HG02588 (cell line): ENCODE results near the gene EIF4G3.
"Not testable (repeated sequence)": the region's sequence is repeated elsewhere in the genome, so short reads cannot be mapped to it uniquely, and the experiment has no call there.

Source experiments
- ATAC-seq: cut with Tn5 transposase; IDR thresholded peaks from one replicate; pipeline ENCODE4 v1.9.1; 2021; ENCODE audit warnings: mild to moderate bottlenecking, moderate library complexity; ENCODE audit not compliant: unreplicated experiment

Gene EIF4G3

DNA sequence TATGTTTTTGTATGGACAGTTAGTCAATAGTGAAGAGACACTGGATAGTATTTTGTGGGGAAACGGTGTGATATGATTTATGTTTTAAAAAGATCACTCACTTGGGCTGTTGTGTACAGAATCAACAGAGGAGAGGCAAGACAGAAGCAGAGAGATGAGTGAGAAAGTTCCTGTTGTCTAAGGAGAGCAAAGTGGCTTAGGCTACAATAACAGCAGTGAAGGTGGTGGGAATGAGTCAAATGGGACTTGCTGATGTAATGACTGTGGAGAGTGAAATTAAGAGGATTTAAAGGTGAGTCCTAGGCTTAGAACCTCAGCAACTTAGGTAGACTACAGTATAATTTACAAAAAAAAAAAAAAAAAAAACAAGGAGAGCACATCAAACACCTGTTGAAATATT lies 220.4 kb downstream of the EIF4G3 start:
- no peak for ATAC-seq

DNA sequence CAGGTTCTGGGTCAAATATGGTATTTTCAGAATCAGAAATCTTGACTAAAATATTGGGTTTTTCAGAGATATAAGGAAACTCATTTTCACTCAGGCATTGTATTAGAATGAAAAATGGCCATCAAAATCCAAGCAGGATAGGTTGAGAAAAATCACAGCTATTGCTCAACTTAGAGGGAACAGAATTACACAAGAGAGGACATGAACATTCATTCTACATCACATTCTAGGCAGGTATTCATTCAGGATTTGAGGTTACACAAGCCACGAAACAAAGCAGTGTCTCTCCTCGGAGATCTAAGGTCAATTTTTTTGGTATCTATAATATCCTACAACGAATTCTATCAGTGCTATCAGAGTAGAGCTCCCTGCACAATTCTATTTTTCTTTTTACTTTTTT lies 226.0 kb downstream of the EIF4G3 start:
- no peak for ATAC-seq

DNA sequence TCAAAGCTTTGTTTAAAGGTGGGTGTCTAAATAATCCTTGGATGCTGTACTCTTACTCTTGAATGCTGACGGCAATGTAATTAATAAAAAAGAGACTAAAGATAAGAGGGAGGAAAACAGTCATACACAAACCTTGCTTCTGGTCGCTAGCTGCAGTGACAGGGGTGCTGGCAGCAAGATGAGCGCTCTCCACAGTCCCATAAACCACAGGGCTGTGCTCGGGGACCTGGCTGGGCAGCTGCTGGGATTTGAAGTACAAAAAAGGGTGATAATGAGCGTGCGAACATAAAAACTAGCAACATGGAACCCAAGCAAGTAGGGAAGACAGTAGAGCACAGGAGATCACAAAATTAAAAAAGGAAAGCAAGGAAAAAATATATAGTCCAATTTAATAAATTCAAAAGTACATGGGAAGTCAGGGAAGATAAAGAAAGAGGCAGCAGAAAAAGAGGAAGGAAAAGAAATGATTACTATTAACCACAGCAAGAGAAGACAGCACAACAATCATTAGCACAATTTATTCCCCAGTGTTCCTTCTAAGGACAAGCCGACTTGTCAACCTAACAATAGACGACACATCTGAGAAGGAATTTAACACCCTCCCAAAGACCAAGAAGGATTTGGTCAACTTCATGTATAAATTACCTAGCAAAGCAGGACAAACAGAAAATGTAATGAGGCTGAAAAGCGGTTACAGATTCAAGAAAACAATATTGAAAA lies 226.7 kb downstream of the EIF4G3 start:
- no peak for ATAC-seq

DNA sequence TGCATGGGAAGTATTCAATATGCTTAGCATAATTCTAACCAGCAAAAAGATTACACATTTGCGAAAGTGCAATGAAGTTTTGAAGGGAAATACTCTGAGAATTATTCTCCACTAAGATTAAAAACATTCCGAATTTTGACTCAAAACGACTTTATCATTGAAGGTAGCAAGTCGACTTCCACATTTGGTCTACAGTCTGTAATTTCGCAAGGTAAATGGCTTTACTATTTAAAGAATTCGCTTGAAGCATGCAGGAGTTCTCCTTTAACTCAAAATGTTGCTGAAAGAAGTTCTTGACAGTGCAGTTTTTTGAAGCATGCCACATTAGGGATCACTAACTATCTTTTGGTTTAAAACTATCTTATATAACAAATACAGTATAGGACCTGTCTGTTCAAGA lies 228.6 kb downstream of the EIF4G3 start:
- ATAC-seq, result no peak

DNA sequence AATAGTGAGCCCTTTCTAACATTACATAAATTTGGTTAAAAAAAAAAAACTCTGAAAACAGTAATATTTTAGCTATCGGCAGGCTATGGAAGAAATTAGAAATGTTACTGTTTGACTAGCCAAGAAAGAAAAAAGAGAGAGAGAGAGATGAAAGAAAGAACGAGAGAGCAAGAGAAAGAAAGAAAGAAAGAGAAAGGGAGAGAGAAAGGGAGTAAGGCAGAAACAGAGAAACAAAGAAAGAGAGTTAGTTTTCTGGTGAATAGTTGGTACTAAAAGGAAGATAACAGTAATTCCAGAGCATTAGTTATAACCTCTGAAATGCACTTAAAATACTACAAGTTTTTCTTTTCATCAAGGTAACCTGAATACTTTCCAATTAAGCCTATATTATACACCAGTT lies 229.3 kb downstream of the EIF4G3 start:
- no peak for ATAC-seq

DNA sequence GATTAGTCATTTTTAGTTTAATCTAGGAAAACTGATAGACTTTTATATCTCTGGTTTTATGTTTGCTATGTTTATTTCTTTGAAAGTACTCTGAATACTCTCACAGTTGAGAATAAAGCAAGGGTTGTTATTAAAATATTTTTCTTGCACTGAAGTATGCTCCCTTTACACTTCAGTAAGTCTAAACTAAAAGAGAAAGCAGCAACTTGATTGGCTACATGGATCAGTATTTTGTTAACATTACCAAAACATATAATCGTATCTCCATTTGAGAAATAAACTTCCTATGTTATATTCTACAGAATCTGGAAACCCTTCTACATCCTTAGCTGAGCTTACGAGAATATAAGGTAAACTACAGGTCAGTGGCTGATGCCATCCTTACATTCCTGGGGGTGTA lies 240.1 kb downstream of the EIF4G3 start:
- no peak for ATAC-seq

DNA sequence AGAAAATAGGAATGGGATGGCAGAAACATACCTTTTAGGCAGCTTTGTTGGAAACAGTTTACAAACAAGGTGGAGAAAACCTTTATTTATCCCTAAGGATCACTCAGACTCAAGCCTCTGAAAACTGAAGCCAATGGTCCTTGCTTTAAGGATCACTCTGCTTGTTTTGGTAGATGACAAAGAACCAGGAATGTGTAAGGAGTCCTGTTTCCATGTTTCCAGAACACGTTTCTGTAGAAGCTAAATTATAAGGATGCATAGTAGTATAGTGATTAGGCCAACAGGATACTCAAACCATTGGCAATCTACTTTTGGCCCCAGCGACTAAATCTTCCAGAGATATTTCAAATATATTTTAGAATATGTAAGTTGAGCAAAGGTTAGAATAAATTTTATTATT lies 240.5 kb downstream of the EIF4G3 start:
- ATAC-seq, result no peak

DNA sequence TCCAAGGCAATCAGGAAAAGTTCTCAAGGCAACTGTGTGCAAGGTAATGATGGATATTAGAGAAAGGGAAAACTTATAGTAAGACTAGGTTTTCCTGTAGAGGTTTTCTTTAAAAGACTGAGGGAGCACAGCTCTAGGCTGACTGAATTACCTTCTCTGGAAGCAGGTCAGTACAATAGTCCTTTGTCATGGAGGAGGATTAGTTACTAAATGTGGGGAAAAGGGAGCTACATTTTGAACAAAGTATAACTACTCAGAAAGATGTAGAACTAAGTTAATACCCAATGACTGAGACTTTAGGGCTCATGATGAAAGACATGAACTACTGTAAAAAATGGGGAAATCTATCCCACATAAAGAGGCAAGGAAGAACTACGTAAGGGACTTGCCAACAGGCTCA lies 241.0 kb downstream of the EIF4G3 start:
- ATAC-seq, result no peak

DNA sequence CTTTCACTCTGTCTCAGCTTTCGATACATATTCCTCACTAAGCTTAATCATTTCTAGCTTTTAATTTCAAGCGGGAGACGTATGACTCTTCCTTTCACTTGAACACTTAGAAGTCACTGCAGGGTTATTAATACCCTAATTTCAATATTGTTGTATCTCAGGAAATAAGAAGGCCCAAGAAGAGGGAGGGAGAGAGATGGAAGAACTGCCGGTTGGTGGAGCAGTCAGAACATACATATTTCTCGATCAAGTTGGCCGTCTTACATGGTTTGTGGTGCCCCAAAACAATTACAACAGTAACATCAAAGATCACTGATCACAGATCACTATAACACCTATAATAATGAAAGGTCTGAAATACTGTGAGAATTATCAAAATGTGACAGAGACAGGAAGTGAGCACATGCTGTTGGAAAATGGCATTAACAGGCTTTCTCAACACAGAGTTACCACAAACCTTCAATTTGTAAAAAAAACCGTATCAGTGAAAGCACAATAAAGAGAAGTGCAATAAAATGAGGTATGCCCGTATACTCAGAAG lies 244.2 kb downstream of the EIF4G3 start:
- ATAC-seq, result no peak

DNA sequence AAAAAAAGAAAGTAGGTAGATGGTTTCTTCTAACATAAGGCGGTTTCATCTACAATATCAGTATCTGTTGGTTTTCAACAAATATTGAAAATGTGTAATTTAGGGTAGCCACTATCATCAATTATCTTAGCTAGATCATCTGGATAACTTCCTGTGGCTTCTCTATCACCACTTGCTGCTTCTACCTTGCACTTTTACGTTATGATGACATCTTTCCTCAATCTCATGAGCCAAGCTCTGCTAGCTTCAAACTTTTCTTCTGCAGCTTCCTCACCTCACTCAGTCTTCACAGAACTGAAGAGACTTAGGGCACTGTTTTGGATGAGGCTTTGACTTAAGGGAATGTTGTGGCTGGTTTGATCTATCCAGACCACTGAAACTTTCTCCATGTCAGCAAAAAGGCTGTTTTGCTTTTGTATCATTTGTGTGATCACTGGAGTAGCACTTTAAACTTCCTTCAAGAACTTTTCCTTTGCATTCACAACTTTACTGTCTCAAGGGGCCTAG lies 244.7 kb downstream of the EIF4G3 start:
- no peak for ATAC-seq

DNA sequence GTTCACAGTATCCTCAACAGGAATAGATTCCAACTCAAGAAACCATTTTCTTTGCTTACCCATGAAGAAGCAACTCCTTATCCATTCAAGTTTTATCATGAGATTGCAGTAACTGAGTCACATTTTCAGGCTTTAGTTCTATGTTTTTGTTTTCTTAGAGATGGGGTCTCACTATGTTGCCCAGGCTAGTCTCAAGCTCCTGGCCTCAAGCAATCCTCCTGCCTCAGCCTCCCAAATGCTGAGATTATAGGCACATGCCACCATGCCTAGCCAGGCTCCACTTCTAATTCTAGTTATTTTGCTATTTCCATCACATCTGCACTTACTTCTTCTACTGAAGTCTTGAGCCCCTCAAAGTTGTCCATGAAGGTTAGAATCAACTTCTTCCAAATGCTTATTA lies 246.3 kb downstream of the EIF4G3 start:
- ATAC-seq, result no peak

DNA sequence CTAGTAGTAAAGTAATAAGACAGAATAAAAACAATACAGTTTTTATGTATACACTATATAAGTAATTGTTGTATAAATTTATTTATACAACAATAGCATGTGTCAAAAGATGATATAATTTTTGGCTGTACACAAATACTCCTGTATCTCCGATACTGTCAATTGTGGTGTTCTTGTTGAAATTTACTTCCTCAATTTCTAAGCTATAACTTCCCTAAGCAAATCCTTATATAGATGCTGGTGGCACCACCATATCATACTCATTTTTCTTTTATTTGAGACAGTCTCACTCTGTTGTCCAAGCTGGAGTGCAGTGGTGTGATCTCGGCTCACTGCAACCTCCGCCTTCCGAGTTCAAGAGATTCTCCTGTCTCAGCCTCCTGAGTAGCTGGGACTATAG lies 248.6 kb downstream of the EIF4G3 start:
- ATAC-seq, result no peak

DNA sequence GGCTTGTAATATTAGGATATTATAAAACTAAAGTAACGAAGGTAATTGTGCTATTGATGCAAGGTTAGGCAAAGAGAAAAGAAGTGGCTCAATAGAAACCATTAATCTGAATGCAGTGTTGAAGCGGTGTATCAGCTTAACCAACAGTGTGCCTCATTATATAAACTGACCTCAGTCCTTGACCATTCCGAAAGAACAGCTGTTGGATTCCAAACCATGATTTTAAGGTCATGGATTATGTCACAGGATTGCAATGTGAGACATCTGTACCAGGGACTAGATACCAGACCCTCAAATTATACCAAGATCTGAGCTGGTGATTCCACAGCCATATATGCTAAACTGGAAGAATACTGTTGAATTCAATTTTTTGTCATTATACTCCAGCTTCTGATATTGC lies 255.4 kb downstream of the EIF4G3 start:
- ATAC-seq, result no peak

DNA sequence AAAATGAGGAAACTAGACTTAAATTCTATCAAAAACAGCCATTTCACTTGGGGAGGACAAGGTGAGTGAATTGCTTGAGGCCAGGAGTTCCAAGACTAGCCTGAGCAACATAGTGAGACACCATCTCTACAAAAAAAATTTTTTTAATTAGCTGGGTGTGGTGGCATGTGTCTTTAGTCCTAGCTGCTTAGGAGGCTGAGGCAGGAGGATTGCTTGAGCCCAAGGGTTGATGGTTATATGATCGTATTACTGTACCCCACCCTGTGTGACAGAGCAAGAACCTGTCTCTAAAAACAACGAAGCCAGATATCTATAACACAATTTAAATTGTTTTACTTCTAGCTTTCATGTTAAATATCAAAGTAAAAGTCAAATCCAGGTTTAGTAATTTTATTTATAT lies 263.5 kb downstream of the EIF4G3 start:
- ATAC-seq, result no peak

DNA sequence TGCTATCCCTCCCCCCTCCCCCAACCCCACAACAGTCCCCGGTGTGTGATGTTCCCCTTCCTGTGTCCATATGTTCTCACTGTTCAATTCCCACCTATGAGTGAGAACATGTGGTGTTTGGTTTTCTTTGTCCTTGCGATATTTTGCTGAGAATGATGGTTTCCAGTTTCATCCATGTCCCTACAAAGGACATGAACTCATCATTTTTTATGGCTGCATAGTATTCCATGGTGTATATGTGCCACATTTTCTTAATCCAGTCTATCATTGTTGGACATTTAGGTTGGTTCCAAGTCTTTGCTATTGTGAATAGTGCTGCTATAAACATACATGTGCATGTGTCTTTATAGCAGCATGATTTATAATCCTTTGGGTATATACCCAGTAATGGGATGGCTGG lies 269.2 kb downstream of the EIF4G3 start:
- ATAC-seq, result not testable (repeated sequence)

DNA sequence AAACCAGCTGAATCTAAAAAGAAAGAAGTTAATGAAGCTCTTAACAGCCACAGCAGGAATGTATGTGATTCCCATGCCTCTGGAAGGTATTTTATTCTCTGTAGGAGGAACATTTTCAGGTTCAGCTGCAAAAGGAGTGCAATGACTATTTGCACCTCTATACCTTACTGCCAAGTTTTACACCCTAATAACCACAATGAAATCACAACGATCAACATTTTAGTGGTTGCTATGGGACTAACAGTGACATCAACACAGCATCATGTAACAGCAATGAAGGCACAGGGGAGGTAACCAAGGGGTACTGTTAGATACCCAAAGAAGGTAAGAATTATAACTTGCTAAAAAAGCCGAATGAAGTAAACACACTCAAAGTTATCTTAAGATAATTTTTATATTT lies 273.3 kb downstream of the EIF4G3 start:
- no peak for ATAC-seq

DNA sequence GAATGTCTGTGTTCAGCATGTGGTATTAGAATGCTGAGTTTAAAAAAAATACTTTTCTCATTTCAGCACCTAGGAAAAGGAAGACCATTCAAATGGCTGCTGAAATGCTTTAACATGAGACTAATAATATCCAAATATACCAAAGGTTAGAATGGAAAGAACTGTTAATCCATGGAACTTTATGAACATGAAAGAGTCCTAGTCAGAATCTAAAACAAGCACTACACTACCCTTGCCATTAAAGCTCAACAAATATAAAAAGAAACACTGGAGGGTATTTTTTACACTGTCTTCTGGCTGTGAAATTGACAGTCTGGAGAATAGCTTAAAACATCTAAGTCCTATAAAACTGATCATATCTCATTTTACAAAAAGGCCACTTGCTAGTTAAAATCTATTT lies 276.6 kb downstream of the EIF4G3 start:
- ATAC-seq, result no peak

DNA sequence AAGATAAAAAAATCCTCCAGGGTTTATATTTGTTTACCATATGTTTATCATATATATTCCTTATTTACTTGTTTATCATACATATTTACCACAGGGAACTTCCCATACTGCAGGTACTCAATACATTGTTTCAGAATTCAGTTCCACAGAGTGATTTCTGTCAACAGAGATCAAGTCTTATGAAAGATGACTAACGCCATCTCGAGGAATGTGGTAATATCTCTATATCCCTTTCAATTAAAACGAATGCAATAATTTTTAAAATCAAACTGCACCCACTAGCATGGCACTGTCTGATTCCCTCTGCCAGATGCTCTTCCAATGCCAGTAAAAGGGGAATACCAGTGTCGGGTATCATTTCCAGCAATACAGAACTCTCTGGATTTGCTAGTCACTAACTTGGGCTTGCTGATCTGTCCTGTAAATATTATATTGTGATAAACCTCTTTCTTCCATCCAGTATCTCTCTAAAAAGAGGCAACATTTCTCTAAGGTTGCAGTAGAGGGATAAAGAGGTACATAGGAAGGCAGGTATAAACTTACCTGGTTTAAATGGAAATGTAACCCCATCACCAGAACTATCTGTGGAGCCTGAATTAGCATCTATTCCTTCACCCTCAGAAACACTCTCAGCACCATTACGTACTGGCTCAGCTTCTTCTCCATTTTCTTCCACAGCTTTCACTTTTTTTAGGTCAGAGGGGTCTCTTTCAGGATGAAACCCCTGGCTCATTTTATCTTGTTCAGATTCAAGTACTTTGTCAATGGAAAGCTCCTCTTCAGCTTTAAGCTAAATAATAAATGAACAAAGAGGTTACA lies 277.3 kb downstream of the EIF4G3 start:
- ATAC-seq, result no peak

DNA sequence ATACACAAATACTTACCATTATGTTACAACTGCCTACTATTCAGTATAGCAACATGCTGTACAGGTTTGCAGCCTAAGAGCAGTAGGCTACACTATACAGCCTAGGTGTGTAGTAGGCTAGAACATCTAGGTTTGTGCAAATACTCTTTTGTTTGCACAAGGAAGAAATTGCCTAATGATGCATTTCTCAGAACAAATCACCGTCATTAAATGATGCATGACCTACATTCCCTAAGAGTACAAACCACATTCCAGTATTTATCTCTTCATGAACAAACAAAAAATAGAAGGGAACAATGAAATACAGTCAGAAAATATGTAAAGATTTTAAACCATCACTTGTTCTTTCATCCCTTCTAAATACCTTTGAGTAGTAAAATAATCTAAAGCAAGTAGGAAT lies 279.9 kb downstream of the EIF4G3 start:
- ATAC-seq, result no peak

DNA sequence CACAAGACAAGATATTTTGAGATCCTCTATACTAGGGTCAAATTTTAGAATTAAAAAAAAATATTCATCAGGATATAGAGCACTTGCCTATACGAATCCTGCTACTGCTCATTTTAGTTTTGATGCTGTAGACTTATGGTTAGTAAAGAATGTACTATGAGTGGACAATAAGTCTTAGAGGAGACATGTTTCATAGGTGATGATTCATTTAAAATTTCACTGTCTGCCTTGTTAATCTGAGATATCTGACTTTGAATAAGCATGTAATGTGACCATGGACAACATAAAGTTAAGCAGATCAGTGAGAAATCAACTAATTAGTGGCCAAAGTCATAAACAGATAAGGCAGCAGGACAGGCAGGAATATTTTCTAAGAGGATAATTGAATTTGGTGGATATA lies 282.8 kb downstream of the EIF4G3 start:
- no peak for ATAC-seq

DNA sequence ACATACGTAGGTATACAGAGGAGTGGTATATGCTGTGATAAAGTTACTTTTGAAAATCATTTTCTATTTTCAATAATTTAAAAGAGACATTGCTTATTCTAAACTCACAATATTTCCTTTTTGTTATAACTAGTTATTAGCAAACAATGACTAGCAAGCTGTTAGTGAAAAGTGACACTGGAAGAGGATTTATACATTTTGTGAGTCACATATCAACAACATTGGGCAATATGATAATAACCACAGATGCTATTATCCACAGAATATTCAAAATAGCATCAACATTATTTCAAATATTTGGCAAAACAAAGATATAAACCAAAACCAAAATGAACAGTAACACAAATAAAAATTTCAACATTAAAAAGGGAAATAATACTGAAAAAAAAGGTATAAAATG lies 285.6 kb downstream of the EIF4G3 start:
- no peak for ATAC-seq

DNA sequence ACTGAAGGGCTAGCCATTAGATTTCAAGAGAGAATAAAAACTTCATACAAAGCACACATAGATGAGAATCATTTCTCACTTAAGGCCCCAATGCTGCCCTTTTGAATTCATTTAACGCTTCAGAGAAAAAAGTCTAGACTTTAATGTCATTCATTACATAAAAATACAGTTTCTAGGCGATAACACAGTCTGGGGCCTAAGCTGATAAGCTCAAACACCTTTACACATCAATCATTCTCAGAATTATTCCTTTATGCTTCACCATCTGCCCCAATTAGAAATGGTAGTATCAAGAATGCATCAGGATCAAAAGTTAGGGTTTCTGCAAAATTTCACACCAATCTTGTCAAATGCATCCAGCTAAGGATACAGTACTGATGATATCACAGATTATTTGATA lies 289.5 kb downstream of the EIF4G3 start:
- no peak for ATAC-seq
